ENCODE data around the gene TCEAL8.

GRCh38 chrX:103279624-103280023, 24.7 kb upstream of the TCEAL8 start:
- TF ChIP-seq CTCF (IDR thresholded peaks at IDR 0.05) (no peak), POLR2A (IDR thresholded peaks at IDR 0.05) (no peak)
